GM12878 (cell line): ENCODE measurements around the gene RAB24.

ENCODE experiments used
- BRCA1 ChIP-seq: IDR thresholded peaks from 2 replicates; pipeline ENCODE4 v1.6.1; 2011; ENCODE audit warnings: low read depth, low read length, improper control_type of control experiment
- CHD2 ChIP-seq: IDR thresholded peaks from 2 replicates; pipeline ENCODE4 v1.6.1; 2011; ENCODE audit warnings: low read depth, low read length, improper control_type of control experiment, borderline replicate concordance
- DPF2 ChIP-seq: fragments of 450-650 bp; IDR thresholded peaks from 2 replicates; pipeline ENCODE4 v1.6.1; 2017; ENCODE audit warnings: mild to moderate bottlenecking
- EP300 ChIP-seq, 2 experiments: fragments of 150-350 bp in 1 of 2; IDR thresholded peaks; 2 replicates each; pipeline ENCODE4 v1.6.1; 2011 to 2012; ENCODE audit warnings: low read depth in 2 of 2, low read length in 2 of 2, borderline replicate concordance in 1 of 2, improper control_type of control experiment in 1 of 2, inconsistent platforms in 1 of 2; ENCODE audit not compliant: control insufficient read depth in 1 of 2
- FOXM1 ChIP-seq: IDR thresholded peaks from 2 replicates; pipeline ENCODE4 v1.6.1; 2012; ENCODE audit warnings: low read depth, mild to moderate bottlenecking, inconsistent platforms, low read length, moderate library complexity
- POLR2AphosphoS2 ChIP-seq: IDR thresholded peaks from 2 replicates; pipeline ENCODE4 v1.6.1; 2011; ENCODE audit warnings: low read depth, mild to moderate bottlenecking, low read length, improper control_type of control experiment, moderate library complexity
- POU2F2 ChIP-seq: IDR thresholded peaks from 3 replicates; pipeline ENCODE4 v1.6.1; 2011; ENCODE audit warnings: low read depth, mild to moderate bottlenecking, low read length, borderline replicate concordance
- RB1 ChIP-seq: fragments of 450-650 bp; formaldehyde crosslinking; IDR thresholded peaks from 2 replicates; pipeline ENCODE4 v1.6.1; 2017; ENCODE audit warnings: mild to moderate bottlenecking, borderline replicate concordance
- RBBP5 ChIP-seq: fragments of 200-600 bp; sonication (generic); conservative IDR thresholded peaks from 2 replicates; pipeline ENCODE4 v1.6.1; 2016
- RELA ChIP-seq: fragments of 450-650 bp; IDR thresholded peaks from 2 replicates; pipeline ENCODE4 v1.8.0; 2014; ENCODE audit warnings: borderline replicate concordance; ENCODE audit not compliant: partially characterized antibody
- SMC3 ChIP-seq: IDR thresholded peaks from 2 replicates; pipeline ENCODE4 v1.6.1; 2011; ENCODE audit warnings: low read length, improper control_type of control experiment, borderline replicate concordance
- TCF7 ChIP-seq: IDR thresholded peaks from 2 replicates; pipeline ENCODE4 v1.6.1; 2014; ENCODE audit warnings: antibody characterized with exemption, borderline replicate concordance
- TF ChIP-seq, protein P1 (sequence below), 3 experiments: IDR thresholded peaks in 2 of 3; conservative IDR thresholded peaks in 1 of 3; 2 replicates each; pipeline ENCODE4 v1.5.1; 2011; ENCODE audit warnings: low read depth in 3 of 3, low read length in 3 of 3, mild to moderate bottlenecking in 3 of 3, control low read depth in 2 of 3, moderate library complexity in 2 of 3, inconsistent platforms in 1 of 3, mixed read lengths in 1 of 3; ENCODE audit not compliant: control insufficient read depth in 2 of 3, insufficient read depth in 1 of 3; ENCODE audit errors: extremely low read depth in 1 of 3
- TF ChIP-seq, protein P2 (sequence below): fragments of 150-350 bp; IDR thresholded peaks from 2 replicates; pipeline ENCODE4 v1.6.1; 2016; ENCODE audit warnings: low read depth, low read length

DNA sequence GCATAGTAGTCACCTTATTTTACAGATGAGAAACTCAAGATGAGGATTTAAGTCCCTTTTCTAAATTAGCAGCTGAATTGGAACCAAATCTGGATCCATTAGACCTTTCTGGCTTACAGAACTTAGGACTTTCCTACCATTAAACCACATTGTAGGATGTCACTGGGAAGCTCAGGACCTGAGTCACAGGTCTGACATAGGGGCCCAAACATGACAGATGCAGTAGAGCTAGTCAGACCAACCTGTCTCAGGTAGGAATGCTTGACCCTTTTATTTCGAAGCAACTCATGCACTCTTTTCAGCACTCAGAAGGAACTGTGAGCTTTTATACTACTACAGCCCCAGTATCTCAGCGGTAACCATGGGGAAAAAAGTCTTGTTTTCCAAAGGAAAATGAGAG lies 2.6 kb downstream of the RAB24 start:
- TF ChIP-seq, protein P1, sequence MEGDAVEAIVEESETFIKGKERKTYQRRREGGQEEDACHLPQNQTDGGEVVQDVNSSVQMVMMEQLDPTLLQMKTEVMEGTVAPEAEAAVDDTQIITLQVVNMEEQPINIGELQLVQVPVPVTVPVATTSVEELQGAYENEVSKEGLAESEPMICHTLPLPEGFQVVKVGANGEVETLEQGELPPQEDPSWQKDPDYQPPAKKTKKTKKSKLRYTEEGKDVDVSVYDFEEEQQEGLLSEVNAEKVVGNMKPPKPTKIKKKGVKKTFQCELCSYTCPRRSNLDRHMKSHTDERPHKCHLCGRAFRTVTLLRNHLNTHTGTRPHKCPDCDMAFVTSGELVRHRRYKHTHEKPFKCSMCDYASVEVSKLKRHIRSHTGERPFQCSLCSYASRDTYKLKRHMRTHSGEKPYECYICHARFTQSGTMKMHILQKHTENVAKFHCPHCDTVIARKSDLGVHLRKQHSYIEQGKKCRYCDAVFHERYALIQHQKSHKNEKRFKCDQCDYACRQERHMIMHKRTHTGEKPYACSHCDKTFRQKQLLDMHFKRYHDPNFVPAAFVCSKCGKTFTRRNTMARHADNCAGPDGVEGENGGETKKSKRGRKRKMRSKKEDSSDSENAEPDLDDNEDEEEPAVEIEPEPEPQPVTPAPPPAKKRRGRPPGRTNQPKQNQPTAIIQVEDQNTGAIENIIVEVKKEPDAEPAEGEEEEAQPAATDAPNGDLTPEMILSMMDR (IDR thresholded peaks at IDR 0.05 in 2 of 3, conservative IDR thresholded peaks at IDR 0.05 in 1 of 3; ENCODE audit: control insufficient read depth in 2 of 3, extremely low read depth in 1 of 3, insufficient read depth in 1 of 3, low read depth in 3 of 3, low read length in 3 of 3), result no peak
- TF ChIP-seq TCF7 (no peak), POLR2AphosphoS2 (no peak), CHD2 (no peak), EP300 (IDR thresholded peaks at IDR 0.05; ENCODE audit: borderline replicate concordance in 1 of 2, control insufficient read depth in 1 of 2, low read depth in 2 of 2, low read length in 2 of 2) (no peak), RB1 (no peak), DPF2 (no peak), FOXM1 (no peak), BRCA1 (no peak), POU2F2 (no peak), RBBP5 (no peak), SMC3 (no peak), RELA (no peak)
- TF ChIP-seq, protein P2, sequence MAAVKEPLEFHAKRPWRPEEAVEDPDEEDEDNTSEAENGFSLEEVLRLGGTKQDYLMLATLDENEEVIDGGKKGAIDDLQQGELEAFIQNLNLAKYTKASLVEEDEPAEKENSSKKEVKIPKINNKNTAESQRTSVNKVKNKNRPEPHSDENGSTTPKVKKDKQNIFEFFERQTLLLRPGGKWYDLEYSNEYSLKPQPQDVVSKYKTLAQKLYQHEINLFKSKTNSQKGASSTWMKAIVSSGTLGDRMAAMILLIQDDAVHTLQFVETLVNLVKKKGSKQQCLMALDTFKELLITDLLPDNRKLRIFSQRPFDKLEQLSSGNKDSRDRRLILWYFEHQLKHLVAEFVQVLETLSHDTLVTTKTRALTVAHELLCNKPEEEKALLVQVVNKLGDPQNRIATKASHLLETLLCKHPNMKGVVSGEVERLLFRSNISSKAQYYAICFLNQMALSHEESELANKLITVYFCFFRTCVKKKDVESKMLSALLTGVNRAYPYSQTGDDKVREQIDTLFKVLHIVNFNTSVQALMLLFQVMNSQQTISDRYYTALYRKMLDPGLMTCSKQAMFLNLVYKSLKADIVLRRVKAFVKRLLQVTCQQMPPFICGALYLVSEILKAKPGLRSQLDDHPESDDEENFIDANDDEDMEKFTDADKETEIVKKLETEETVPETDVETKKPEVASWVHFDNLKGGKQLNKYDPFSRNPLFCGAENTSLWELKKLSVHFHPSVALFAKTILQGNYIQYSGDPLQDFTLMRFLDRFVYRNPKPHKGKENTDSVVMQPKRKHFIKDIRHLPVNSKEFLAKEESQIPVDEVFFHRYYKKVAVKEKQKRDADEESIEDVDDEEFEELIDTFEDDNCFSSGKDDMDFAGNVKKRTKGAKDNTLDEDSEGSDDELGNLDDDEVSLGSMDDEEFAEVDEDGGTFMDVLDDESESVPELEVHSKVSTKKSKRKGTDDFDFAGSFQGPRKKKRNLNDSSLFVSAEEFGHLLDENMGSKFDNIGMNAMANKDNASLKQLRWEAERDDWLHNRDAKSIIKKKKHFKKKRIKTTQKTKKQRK, result no peak
